ENCODE results near the gene GFI1.
"Not testable (repeated sequence)": the region's sequence is repeated elsewhere in the genome, so short reads cannot be mapped to it uniquely, and the experiment has no call there.

The GFI1 gene

GRCh38 chr1:92486251-92487077 lies at the start of gene GFI1:
TSS of gene GFI1 (minus strand) at chr1:92486925. CDS start at chr1:92483487, 3,438 bp downstream.
- no peak for DNase-seq

DNA sequence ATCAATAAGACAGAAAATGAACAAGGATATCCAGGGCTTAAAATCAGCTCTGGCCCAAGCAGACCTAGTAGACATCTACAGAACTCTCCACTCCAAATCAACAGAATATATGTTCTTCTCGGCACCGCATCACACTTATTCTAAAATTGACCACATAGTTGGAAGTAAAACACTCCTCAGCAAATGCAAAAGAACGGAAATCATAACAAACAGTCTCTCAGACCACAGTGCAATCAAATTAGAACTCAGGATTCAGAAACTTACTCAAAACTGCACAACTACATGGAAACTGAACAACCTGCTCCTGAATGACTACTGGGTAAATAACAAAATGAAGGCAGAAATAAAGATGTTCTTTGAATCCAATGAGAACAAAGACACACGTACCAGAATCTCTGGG lies 45.6 kb upstream of the GFI1 start:
- not testable (repeated sequence) for DNase-seq

DNA sequence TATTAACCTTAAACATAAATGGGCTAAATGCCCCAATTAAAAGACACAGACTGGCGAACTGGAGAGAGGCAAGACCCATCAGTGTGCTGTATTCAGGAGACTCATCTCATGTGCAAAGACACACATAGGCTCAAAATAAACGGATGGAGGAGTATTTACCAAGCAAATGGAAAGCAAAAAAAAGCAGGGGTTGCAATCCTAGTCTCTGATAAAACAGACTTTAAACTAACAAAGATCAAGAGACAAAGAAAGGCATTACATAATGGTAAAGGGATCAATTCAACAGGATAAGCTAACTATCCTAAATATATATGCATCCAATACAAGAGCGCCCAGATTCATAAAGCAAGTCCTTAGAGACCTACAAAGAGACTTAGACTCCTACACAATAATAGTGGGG lies 45.2 kb upstream of the GFI1 start:
- not testable (repeated sequence) for DNase-seq

DNA sequence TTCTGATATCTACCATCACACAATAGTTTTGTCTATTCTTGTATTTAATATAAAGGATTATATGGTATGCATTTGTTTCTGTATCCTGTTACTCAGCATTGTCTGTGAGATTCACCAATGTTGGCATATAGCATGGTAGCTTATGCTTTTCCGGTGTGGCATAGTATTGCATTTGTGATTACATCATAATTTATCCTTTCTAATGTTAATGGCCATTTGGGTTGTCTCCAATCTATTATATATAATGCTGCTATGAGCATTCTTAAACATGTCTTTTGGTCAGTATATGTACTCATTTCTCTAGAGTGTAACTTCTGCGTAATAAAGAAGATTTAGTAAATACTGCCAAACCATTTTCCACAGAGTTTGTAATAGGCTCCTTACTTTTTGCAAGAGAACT lies 40.9 kb upstream of the GFI1 start:
- DNase-seq = no peak

DNA sequence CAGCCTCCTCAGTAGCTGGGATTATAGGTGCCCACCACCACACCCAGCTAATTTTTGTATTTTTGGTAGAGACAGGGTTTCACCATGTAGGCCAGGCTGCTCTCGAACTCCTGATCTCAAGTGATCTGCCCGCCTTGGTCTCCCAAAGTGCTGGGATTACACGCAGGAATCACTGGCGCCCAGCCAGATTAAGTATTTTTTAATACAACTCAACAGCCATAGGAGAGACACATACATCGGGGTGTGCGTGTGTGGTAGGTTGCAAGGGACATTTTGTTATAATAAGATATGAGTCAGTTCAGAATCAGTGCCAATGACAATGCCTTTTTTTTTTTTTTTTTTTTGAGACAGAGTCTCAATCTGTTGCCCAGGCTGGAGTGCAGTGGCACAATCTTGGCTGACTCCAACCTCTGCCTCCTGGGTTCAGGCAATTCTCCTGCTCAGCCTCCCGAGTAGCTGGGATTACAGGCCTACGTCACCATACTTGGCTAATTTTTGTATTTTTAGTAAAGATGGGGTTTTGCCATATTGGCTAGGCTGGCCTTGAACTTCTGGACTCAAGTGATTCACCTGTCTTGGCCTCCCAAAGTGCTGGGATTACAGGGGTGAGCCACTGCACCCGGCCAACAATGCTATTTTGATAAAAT lies 38.3 kb upstream of the GFI1 start:
- not testable (repeated sequence) for DNase-seq

DNA sequence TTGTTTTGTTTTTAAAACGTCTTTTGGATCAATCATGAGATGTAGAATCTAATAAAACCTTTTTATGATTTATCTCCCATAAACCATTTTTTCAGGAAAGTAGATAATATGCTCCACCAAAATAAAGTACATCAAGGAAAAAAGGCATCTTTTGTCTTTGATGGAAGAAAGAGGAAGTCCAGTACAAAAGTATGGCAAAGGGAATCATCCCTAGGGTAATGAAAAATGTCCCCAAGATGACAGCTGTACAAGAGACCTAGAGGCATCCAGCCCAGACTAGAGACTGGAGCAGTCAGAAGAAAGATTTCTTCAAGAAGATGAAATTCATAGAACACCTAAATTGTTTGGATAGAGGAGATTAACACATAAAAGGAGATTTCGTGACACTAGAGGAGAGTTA lies 32.3 kb upstream of the GFI1 start:
- no peak for DNase-seq

DNA sequence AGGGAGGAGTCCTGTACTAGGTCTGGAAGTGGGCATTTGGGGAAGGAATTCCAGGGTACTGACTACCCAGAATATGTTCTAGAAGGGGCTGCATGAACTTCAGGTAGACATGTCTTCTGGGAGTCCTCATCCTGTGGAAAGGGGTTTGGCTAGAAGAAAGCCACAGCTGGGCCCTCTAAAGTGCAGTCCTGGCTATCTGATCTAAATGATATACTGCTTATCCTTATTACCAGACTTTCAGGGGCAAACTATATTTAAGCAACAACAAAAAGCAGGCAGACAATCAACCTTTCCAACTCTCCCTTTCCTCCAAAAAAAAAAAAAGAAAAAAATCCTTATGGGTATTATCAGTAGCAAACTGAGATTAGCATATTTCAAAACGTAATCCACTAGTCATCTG lies 29.8 kb upstream of the GFI1 start:
- no peak for DNase-seq

- DNase-seq = no peak
Measured at GRCh38 chr1:92515796-92516201, 29.1 kb upstream of the GFI1 start.

DNA sequence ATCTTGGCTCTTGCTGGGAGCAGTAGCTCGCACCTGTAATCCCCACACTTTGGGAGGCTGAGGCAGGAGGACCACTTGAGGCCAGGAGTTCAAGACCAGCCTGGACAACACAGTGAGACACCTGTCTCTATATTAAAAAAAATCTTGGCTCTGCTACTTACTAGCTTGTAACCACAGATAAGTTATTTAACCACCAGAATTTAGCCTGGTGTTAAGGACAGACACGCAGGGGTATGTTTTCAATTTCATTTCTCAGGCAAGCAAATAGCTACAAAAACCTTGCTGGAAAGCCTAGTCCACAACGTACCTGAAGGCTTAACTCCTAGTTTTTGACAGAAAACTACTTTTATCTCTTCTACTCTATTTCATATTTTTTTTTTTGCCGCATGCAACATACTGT lies 24.8 kb upstream of the GFI1 start:
- DNase-seq = no peak

GRCh38 chr1:92509619-92510018 lies 22.9 kb upstream of the GFI1 start:
- no peak for DNase-seq

- DNase-seq = no peak
Measured at GRCh38 chr1:92505015-92505692, 18.4 kb upstream of the GFI1 start.

DNA sequence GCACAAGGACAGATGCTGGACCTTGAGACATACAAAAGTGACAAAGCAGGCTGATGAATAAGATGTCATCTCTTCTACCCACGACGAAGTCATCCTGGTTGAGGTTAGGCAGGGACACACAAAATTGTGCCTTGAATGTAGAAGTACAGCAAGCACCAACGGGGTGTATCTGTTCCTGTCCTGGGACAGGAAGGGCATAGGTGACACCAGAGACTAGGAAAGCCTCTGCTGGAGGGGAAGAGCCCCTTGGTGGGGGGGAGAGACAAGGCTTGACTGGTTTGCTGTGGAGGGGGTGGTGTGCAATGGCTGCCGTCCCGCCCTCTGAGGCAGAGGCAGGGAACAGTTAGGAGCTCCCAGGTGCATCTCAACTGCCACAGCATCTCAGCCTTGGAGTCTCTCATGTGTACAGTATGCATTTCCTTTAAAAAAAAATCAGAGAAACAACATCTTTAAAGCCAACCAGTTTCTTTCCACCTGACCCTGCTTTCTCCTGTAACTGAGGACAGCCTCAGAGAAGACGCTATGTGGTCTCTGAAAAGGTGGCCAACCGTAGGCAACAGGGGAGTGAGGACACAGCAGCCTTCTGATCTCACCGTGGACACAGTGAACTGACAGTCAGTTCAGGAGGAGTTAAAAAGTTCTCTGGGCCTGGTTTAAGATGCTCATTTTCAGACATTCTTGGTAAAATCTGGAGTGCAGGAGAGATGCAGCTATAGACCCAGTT lies 17.7 kb upstream of the GFI1 start:
- no peak for DNase-seq

DNA sequence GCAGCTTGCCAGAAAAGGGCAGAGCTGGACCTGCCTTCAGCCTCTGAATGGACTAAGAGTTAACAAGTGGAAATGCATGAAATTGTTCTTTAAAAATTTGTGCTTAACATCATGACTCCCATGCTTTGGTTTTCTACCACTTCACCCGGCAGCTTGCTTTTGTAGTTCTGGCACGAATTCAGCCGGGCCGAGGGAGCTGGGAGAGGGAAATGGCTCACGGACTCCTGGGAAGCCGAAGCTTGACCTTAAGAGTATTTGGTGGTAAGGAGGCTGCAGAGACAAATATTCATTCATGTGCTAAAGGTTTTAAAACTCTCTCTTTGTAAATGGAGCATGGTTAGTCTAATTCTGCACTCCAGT lies 17.2 kb upstream of the GFI1 start:
- no peak for DNase-seq

DNA sequence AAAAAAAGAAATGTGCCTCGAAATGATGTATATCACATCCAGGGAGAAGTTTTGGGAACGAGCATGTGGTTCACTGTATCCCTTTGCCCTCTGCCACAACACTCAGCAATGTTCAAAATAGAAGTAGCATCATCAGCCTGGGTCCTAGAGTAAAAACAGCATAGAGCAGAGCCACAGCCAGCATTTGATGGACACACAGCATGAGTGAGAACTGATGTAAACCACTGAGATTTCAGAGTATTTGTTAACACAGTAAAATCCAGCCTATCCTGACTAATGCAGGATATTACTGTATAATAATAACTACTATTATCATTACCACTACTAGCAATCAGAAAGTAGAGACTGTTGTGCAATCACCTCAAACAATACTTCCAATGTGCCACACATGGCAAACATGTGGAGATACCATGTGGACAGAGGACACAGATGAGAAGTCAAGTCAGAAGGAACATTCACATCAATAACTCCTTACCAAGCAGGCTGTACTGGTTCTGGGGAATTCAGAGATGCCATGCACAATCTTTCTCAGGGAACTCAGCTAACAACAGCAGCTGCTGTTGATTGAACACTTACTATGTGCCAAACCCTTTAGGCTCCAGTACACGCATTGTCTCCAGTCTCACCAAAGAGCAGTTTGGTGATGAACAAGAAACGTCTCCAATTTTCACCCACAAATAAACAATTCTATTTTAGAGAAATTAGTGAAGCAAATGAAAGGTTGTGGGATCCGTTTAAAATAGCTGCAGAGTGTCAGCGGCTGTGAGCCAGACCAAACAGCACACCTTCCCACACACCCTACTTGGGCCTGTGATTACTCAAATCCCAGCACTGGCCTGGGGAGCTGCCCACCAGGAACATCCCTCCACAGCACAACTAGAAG lies 16.6 kb upstream of the GFI1 start:
- no peak for DNase-seq

- no peak for DNase-seq
Measured at GRCh38 chr1:92502247-92502646, 15.5 kb upstream of the GFI1 start.

- no peak for DNase-seq
Measured at GRCh38 chr1:92500552-92500951, 13.8 kb upstream of the GFI1 start.

- DNase-seq = no peak
Measured at GRCh38 chr1:92495392-92496063, 8.8 kb upstream of the GFI1 start.

DNA sequence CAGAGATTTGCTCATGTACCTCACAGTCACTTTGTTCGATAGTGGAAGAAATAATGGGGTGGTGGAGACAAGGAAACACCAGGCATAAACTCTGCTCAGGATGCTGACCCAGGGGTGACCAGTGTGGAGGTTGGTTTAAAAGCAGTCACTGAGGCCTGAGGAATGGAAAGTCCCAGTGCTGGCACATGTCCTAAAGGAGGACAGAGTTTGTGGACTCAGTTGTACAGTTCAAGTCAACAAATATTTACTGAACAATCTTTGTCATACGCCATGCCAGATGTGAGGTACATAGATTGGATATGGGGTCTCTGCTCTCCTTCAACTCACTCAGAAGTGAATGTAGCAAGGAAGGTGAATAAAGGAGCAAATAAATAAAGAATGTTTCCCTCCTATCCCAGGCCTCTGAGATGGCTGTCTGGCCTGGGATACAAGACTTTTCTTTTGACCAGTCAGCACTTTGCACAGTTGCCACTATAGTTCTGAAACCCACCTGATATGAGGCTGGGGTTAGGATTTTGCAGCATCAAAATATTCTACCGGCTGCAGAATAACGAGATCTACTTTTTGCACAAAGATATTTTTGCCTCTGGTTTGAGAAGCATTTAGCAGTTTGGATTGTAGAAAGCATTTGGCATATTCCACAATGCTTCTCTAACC lies 7.9 kb upstream of the GFI1 start:
- no peak for DNase-seq

- DNase-seq = no peak
Measured at GRCh38 chr1:92493139-92493538, 6.4 kb upstream of the GFI1 start.

- DNase-seq = no peak
Measured at GRCh38 chr1:92488832-92489231, 2.1 kb upstream of the GFI1 start.

- DNase-seq = no peak
Measured at GRCh38 chr1:92488416-92488815, 1.7 kb upstream of the GFI1 start.

Data from GOT3 (cell line).